SK-N-MC (cell line): Measurements from ENCODE around the gene ZBTB7C.

ENCODE experiments used
- EZH2 ChIP-seq: fragments of 200-600 bp; sonication (generic); IDR thresholded peaks from one replicate; pipeline ENCODE4 v1.6.1; 2017; ENCODE audit warnings: antibody characterized with exemption
- FOXP2 ChIP-seq: optimal IDR thresholded peaks from 2 replicates; pipeline ENCODE3; 2011; ENCODE audit warnings: mild to moderate bottlenecking, moderate library complexity; ENCODE audit not compliant: insufficient read depth; ENCODE audit errors: extremely low read length, control extremely low read depth
- POLR2AphosphoS5 ChIP-seq: IDR thresholded peaks from 2 replicates; pipeline ENCODE4 v1.6.1; 2012; ENCODE audit warnings: mild to moderate bottlenecking, low read depth, low read length, borderline replicate concordance

GRCh38 chr18:48408727-48409590, at the start of gene ZBTB7C:
- no peak for TF ChIP-seq POLR2AphosphoS5
- no peak for TF ChIP-seq EZH2
- TF ChIP-seq FOXP2, result no peak
